Testis (tissue), 2 donors: ENCODE data around the gene TRIM7.

Experiments
- POLR2A ChIP-seq: fragments of 450-650 bp; IDR thresholded peaks from one replicate; pipeline ENCODE4 v1.6.1; 2017; ENCODE audit warnings: antibody characterized with exemption, mild to moderate bottlenecking, moderate library complexity
- TF ChIP-seq, protein P1 (sequence below), 3 experiments: fragments of 450-650 bp in 2 of 3; fragments of 200-600 bp in 1 of 3; sonication (generic) in 1 of 3; IDR thresholded peaks; one replicate each; pipeline ENCODE4 v1.5.1; 2016 to 2019; ENCODE audit warnings: antibody characterized with exemption in 3 of 3, mild to moderate bottlenecking in 2 of 3, moderate library complexity in 1 of 3

GRCh38 chr5:181189363-181189961, 15.5 kb downstream of the TRIM7 start:
- TF ChIP-seq, protein P1, sequence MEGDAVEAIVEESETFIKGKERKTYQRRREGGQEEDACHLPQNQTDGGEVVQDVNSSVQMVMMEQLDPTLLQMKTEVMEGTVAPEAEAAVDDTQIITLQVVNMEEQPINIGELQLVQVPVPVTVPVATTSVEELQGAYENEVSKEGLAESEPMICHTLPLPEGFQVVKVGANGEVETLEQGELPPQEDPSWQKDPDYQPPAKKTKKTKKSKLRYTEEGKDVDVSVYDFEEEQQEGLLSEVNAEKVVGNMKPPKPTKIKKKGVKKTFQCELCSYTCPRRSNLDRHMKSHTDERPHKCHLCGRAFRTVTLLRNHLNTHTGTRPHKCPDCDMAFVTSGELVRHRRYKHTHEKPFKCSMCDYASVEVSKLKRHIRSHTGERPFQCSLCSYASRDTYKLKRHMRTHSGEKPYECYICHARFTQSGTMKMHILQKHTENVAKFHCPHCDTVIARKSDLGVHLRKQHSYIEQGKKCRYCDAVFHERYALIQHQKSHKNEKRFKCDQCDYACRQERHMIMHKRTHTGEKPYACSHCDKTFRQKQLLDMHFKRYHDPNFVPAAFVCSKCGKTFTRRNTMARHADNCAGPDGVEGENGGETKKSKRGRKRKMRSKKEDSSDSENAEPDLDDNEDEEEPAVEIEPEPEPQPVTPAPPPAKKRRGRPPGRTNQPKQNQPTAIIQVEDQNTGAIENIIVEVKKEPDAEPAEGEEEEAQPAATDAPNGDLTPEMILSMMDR (IDR thresholded peaks at IDR 0.05), result no peak
- TF ChIP-seq POLR2A, result no peak
